ENCODE data around the gene MFSD6L. TPM values are rescaled to one million over a fixed set of nuclear protein-coding genes. Genes with fewer than 3 reads are reported as not detected.
"Not testable (repeated sequence)": the region's sequence is repeated elsewhere in the genome, so short reads cannot be mapped to it uniquely, and the experiment has no call there.

Gene MFSD6L
- total RNA-seq, 1 donor from 2014 or later = 3.1 TPM

- DNase-seq (ENCODE audit: extremely low spot score, unreplicated experiment) = no peak
- no peak overlapping the region for H3K4me3 Mint-ChIP-seq
- TF ChIP-seq CTCF (conservative IDR thresholded peaks at IDR 0.05) = no peak
- peaks cover 33% of the 10 kb centered on the region for H3K27me3 Mint-ChIP-seq
- H3K27ac Mint-ChIP-seq = no peak overlapping the region
- peaks cover 9% of the 10 kb centered on the region for H3K9me3 Mint-ChIP-seq
- no peaks in the 10 kb centered on the region for H3K36me3 Mint-ChIP-seq
- peaks cover 4% of the 10 kb centered on the region for H3K4me1 Mint-ChIP-seq (ENCODE audit: unreplicated experiment)
These were observed 7.9 kb upstream of the MFSD6L start for GRCh38 chr17:8806926-8807550.

- no peak for TF ChIP-seq CTCF (conservative IDR thresholded peaks at IDR 0.05)
- H3K27ac Mint-ChIP-seq = no peak overlapping the region
- H3K9me3 Mint-ChIP-seq = peaks cover 9% of the 10 kb centered on the region
- no peak overlapping the region for H3K4me3 Mint-ChIP-seq
- peaks cover 31% of the 10 kb centered on the region for H3K27me3 Mint-ChIP-seq
- H3K4me1 Mint-ChIP-seq (ENCODE audit: unreplicated experiment) = peaks cover 4% of the 10 kb centered on the region
- no peaks in the 10 kb centered on the region for H3K36me3 Mint-ChIP-seq
- no peak for DNase-seq (ENCODE audit: extremely low spot score, unreplicated experiment)
These were observed 7.2 kb upstream of the MFSD6L start for GRCh38 chr17:8806253-8806925.

- H3K9me3 Mint-ChIP-seq; H3K4me3 Mint-ChIP-seq; H3K27ac Mint-ChIP-seq; H3K4me1 Mint-ChIP-seq (ENCODE audit: unreplicated experiment); H3K36me3 Mint-ChIP-seq; DNase-seq (ENCODE audit: extremely low spot score, unreplicated experiment): not testable (repeated sequence)
- peaks cover 40% of the 10 kb centered on the region for H3K27me3 Mint-ChIP-seq
These were observed 6.2 kb upstream of the MFSD6L start for GRCh38 chr17:8805396-8805795.

GRCh38 chr17:8803531-8804420 lies 4.6 kb upstream of the MFSD6L start:
- peaks cover 8% of the 10 kb centered on the region for H3K4me1 Mint-ChIP-seq (ENCODE audit: unreplicated experiment)
- H3K4me3 Mint-ChIP-seq = no peak overlapping the region
- peaks cover 9% of the 10 kb centered on the region for H3K9me3 Mint-ChIP-seq
- no peak for DNase-seq (ENCODE audit: extremely low spot score, unreplicated experiment)
- H3K36me3 Mint-ChIP-seq = no peaks in the 10 kb centered on the region
- peaks cover 42% of the 10 kb centered on the region for H3K27me3 Mint-ChIP-seq
- no peak for TF ChIP-seq CTCF (conservative IDR thresholded peaks at IDR 0.05)
- H3K27ac Mint-ChIP-seq = no peak overlapping the region

GRCh38 chr17:8801135-8801840 lies 2.1 kb upstream of the MFSD6L start:
- Mint-ChIP-seq H3K36me3 (no peaks in the 10 kb centered on the region), H3K27ac (no peak overlapping the region), H3K4me1 (ENCODE audit: unreplicated experiment) (peaks cover 8% of the 10 kb centered on the region), H3K4me3 (no peak overlapping the region), H3K27me3 (peaks cover 46% of the 10 kb centered on the region), H3K9me3 (no peaks in the 10 kb centered on the region)
- DNase-seq (ENCODE audit: extremely low spot score, unreplicated experiment) = no peak
- TF ChIP-seq CTCF (conservative IDR thresholded peaks at IDR 0.05) = no peak
